ENCODE data around the gene POLRMT. TPM values are rescaled to one million over a fixed set of nuclear protein-coding genes. Genes with fewer than 3 reads are reported as not detected.
A peak's percentile ranks its signal among the peaks of the same experiment; 100 is the strongest.
"Not testable (repeated sequence)": the region's sequence is repeated elsewhere in the genome, so short reads cannot be mapped to it uniquely, and the experiment has no call there.

Gene POLRMT
- total and polyA plus RNA-seq, 4 experiments from 2014 or later, result 31.6 to 103 (median 78.6) TPM

DNA sequence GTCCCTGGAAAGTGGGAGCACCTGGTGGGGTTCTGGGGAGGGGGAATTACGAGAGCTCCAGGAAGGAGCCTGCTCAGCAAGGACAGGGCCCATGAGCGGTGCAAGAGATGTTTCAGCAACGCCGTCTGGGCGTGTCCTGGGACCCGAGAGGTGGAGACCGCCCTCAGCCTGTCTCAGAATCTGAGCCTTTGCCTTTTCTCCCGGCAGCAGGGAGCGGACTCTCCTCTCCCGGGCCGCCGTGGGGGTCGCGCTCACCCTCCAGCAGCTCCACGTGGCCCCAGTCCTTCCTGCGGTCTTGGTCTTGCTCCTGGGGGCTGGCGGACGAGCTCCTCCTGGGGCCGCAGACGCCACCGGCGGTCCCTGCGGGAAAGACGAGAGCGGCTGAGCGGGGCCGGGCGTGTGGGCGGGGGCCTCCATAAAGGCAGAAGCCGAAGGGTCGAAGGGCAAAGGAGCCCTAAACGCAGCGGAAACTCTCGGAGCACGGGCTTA lies 714 bp downstream of the POLRMT start:
- Mint-ChIP-seq H3K27ac (peak overlapping the region; percentile 89 to 98 (median 96)), H3K27me3 (no peaks in the 10 kb centered on the region), H3K4me3 (peak overlapping the region; percentile 90 to 98 (median 96)), H3K36me3 (peaks cover 15 to 27% of the 10 kb centered on the region in 2 donors), H3K4me1 (peaks cover 2 to 50% (median 23%) of the 10 kb centered on the region in 4 donors), H3K9me3 (no peaks in the 10 kb centered on the region)
- ChIA-PET POLR2A (ENCODE audit: partially characterized antibody) (interaction anchor here (1.1 to 4.6 kb wide), 4 partner anchors 22 to 61 kb away, joined by 3 to 54 read pairs (median 12); partner anchors contain the start of genes BSG and RNF126), CTCF (ENCODE audit: partially characterized antibody) (interaction anchor here (1.5 kb wide), 1 partner anchor 48 kb away, joined by 4 read pairs; no protein-coding TSS in a partner anchor)
- Histone ChIP-seq H3K36me3 (ENCODE audit: insufficient read depth, low read length) (peaks cover 7% of the 10 kb centered on the region), H3K9me3 (ENCODE audit: control insufficient read depth in 1 of 2, low read length in 2 of 2) (no peaks in the 10 kb centered on the region), H3K27ac (ENCODE audit: low read depth, low read length) (peak overlapping the region; percentile 71), H3K4me1 (ENCODE audit: insufficient read depth, low read length) (peaks cover 22% of the 10 kb centered on the region), H3K27me3 (ENCODE audit: insufficient read depth, low read length) (no peaks in the 10 kb centered on the region), H3K4me3 (ENCODE audit: low read length in 2 of 2) (peak overlapping the region; percentile 61 to 86)
- peak in 1 of 5 donors; percentile 49 for DNase-seq
- intact Hi-C loops (cut with micrococcal nuclease), result loop anchor here (1.0 to 10.0 kb wide), 6 partner anchors 22 to 165 kb away; partner anchors contain the start of genes BSG and PTBP1

DNA sequence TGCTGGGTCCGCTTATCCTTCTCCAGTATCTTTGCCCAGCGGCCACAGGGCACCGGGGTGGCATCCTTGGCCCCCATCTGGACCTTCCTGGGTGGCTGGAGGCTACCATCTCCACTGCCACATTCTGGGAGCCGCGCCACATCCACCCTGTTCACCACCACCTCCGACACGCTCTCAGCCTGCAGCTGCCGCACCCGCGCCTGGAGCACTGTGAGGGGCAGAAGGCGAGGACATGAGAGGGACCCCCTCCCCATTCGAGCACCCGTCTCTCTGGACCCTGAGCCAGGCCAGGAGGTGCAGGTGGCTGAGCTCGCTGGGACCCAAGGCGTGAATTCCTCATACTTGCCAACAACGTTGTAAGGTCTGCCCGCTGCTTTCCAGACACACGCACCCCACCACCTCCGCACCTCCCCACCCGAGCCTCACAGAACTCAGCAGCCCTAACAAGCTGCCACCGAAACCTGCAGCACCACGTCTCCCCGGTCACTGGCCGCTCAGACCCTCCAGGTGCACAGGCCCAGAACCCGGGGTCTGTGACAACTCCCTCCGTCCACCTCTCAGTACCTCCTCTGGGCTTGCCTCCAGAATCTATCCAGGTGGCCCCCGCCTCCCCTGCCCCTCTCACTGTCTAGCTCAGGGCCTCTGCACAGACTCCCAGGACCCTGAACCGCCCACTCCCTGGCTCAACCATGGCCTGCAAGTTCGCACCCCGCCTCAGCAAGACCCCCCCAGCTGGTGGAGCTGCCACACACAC lies 3.2 kb downstream of the POLRMT start:
- H3K9me3 Mint-ChIP-seq, result no peaks in the 10 kb centered on the region
- peak overlapping the region in 3 of 7 donors; percentile 15 to 55 (median 30) for H3K27ac Mint-ChIP-seq
- Histone ChIP-seq H3K9me3 (ENCODE audit: control insufficient read depth in 1 of 2, low read length in 2 of 2) (no peaks in the 10 kb centered on the region), H3K4me1 (ENCODE audit: insufficient read depth, low read length) (peaks cover 22% of the 10 kb centered on the region), H3K4me3 (ENCODE audit: low read length in 2 of 2) (no peak overlapping the region), H3K27ac (ENCODE audit: low read depth, low read length) (no peak overlapping the region), H3K36me3 (ENCODE audit: insufficient read depth, low read length) (peaks cover 13% of the 10 kb centered on the region), H3K27me3 (ENCODE audit: insufficient read depth, low read length) (no peaks in the 10 kb centered on the region)
- no peak overlapping the region for H3K4me3 Mint-ChIP-seq
- H3K4me1 Mint-ChIP-seq, result peaks cover 4 to 50% (median 21%) of the 10 kb centered on the region in 4 donors
- intact Hi-C loops (cut with micrococcal nuclease), result loop anchor here (10.0 kb wide), 1 partner anchor 115 kb away; no protein-coding TSS in a partner anchor
- H3K27me3 Mint-ChIP-seq, result no peaks in the 10 kb centered on the region
- ChIA-PET POLR2A (ENCODE audit: partially characterized antibody) (interaction anchor here (1.1 to 3.0 kb wide), 3 partner anchors 10 to 19 kb away, joined by 3 to 19 read pairs (median 3); no protein-coding TSS in a partner anchor), CTCF (ENCODE audit: partially characterized antibody) (interaction anchor here (0.6 kb wide), 1 partner anchor 35 kb away, joined by 3 read pairs; no protein-coding TSS in a partner anchor)
- no peak for DNase-seq
- peaks cover 23 to 34% of the 10 kb centered on the region in 2 donors for H3K36me3 Mint-ChIP-seq

DNA sequence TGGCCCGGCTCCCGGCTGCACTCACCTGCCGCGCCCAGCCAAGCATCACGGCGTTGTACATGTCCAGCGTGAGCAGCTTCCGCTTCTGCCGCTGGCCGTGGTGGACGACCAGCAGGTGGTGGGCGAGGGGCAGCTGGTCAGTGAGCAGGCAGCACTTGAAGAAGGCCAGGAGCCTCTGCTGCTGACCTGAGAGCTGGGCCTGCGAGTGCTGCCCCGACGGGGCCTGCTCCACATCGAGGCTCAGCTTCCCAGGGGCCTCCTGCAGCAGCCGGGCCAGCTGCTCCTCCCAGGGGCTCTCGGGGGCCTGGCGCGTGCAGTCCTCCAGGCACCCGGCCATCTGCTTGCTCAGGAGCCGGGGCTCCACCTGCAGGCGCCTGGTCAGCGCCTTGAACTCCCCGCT lies 3.8 kb downstream of the POLRMT start:
- H3K27ac ChIP-seq (ENCODE audit: low read depth, low read length); DNase-seq; H3K4me3 Mint-ChIP-seq; H3K9me3 Mint-ChIP-seq; CTCF ChIA-PET (ENCODE audit: partially characterized antibody); H3K27ac Mint-ChIP-seq; H3K27me3 Mint-ChIP-seq; H3K4me3 ChIP-seq (ENCODE audit: low read length in 2 of 2); intact Hi-C loops (cut with micrococcal nuclease); H3K27me3 ChIP-seq (ENCODE audit: insufficient read depth, low read length); H3K9me3 ChIP-seq (ENCODE audit: control insufficient read depth in 1 of 2, low read length in 2 of 2): not testable (repeated sequence)
- Histone ChIP-seq H3K36me3 (ENCODE audit: insufficient read depth, low read length) (peaks cover 13% of the 10 kb centered on the region), H3K4me1 (ENCODE audit: insufficient read depth, low read length) (peaks cover 22% of the 10 kb centered on the region)
- H3K36me3 Mint-ChIP-seq, result peaks cover 23 to 34% of the 10 kb centered on the region in 2 donors
- peaks cover 4 to 50% (median 21%) of the 10 kb centered on the region in 4 donors for H3K4me1 Mint-ChIP-seq
- POLR2A ChIA-PET (ENCODE audit: partially characterized antibody), result interaction anchor here (1.0 kb wide), 1 partner anchor 31 kb away, joined by 3 read pairs; no protein-coding TSS in a partner anchor

DNA sequence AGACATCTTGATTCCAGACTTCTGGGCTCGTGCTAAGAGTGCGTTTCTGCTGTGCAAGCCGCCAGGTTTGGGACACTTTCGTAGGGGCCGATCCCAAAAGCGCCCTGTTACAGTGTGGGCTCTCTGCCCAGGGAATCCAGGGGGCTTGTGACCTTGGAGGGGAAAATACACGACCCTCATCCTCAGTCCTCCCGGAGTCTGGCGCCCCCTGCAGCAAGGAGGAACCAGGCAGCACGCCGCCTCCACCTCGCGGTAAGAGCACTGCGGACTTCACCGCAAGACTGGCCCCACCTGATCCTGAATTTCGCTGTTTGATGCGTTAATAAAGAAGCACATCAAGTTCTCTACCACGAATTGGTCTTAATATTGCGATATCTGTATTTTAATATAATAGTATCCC lies 5.2 kb downstream of the POLRMT start:
- no peaks in the 10 kb centered on the region for H3K27me3 Mint-ChIP-seq
- peaks cover 30 to 35% of the 10 kb centered on the region in 2 donors for H3K36me3 Mint-ChIP-seq
- H3K27ac Mint-ChIP-seq, result peak overlapping the region in 2 of 7 donors; percentile 45 to 46
- intact Hi-C loops (cut with micrococcal nuclease), result no loop called here
- peaks cover 0 to 1% (median 0%) of the 10 kb centered on the region in 8 donors for H3K9me3 Mint-ChIP-seq
- ChIA-PET POLR2A (ENCODE audit: partially characterized antibody) (interaction anchor here (1.0 kb wide), 1 partner anchor 33 kb away, joined by 3 read pairs; no protein-coding TSS in a partner anchor), CTCF (ENCODE audit: partially characterized antibody) (interaction anchor here (0.7 to 0.9 kb wide), 2 partner anchors 40 to 44 kb away, joined by 3 to 4 read pairs; no protein-coding TSS in a partner anchor)
- no peak overlapping the region for H3K4me3 Mint-ChIP-seq
- peaks cover 16% of the 10 kb centered on the region for H3K36me3 ChIP-seq (ENCODE audit: insufficient read depth, low read length)
- H3K4me1 ChIP-seq (ENCODE audit: insufficient read depth, low read length), result peaks cover 13% of the 10 kb centered on the region
- no peak overlapping the region for H3K4me3 ChIP-seq (ENCODE audit: low read length in 2 of 2)
- no peak for DNase-seq
- H3K27ac ChIP-seq (ENCODE audit: low read depth, low read length), result no peak overlapping the region
- H3K4me1 Mint-ChIP-seq, result peaks cover 2 to 39% (median 15%) of the 10 kb centered on the region in 4 donors
- H3K9me3 ChIP-seq (ENCODE audit: control insufficient read depth in 1 of 2, low read length in 2 of 2), result no peaks in the 10 kb centered on the region
- H3K27me3 ChIP-seq (ENCODE audit: insufficient read depth, low read length), result no peaks in the 10 kb centered on the region

DNA sequence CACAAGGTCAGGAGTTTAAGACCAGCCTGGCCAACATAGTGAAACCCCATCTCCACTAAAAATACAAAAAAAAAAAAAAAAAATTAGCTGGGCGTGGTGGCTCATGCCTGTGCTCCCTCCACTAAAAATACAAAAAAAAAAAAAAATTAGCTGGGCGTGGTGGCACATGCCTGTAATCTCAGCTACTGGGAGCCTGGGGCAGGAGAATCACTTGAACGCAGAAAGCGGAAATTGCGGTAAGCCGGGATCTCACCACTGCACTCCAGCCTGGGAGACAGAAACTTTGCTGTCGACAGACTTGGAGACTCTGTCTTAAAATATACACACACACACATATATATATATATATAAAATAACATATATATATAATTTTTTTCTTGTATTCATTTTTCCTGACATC lies 6.8 kb downstream of the POLRMT start:
- H3K9me3 ChIP-seq (ENCODE audit: control insufficient read depth in 1 of 2, low read length in 2 of 2); DNase-seq; H3K27ac Mint-ChIP-seq; H3K27ac ChIP-seq (ENCODE audit: low read depth, low read length); H3K27me3 Mint-ChIP-seq; H3K4me3 ChIP-seq (ENCODE audit: low read length in 2 of 2); intact Hi-C loops (cut with micrococcal nuclease); H3K27me3 ChIP-seq (ENCODE audit: insufficient read depth, low read length); H3K4me3 Mint-ChIP-seq; H3K4me1 ChIP-seq (ENCODE audit: insufficient read depth, low read length); H3K9me3 Mint-ChIP-seq: not testable (repeated sequence)
- Mint-ChIP-seq H3K36me3 (peaks cover 29 to 30% of the 10 kb centered on the region in 2 donors), H3K4me1 (peaks cover 2 to 27% (median 8%) of the 10 kb centered on the region in 4 donors)
- ChIA-PET POLR2A (ENCODE audit: partially characterized antibody) (interaction anchor here (0.8 to 1.4 kb wide), 3 partner anchors 11 to 37 kb away, joined by 4 to 5 read pairs (median 4); partner anchors contain the start of gene RNF126), CTCF (ENCODE audit: partially characterized antibody) (interaction anchor here (1.5 to 1.7 kb wide), 3 partner anchors 14 to 40 kb away, joined by 5 to 7 read pairs (median 5); no protein-coding TSS in a partner anchor)
- H3K36me3 ChIP-seq (ENCODE audit: insufficient read depth, low read length), result peaks cover 16% of the 10 kb centered on the region

DNA sequence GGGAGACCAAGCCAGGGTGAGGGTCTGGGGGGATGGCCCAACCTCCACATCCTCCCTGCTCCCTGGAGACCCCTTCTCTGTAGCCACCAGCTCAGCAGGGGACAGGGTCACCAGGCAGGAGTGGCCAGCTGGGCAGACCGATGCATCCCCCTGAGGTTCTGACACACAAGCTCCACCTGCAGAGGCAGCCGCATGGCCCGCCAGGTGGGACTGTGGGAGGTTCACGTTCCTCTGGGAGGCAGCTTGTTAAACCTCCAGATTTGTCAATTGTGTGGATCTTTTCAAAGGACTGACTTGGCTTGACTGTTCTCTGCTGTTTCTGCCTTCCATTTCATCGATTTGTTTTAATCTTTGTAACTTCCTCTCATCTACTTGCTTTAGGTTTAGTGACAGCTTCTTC lies 8.1 kb downstream of the POLRMT start:
- Mint-ChIP-seq H3K9me3 (peaks cover 0 to 1% (median 0%) of the 10 kb centered on the region in 8 donors), H3K27ac (peak overlapping the region in 1 of 7 donors; percentile 71), H3K4me3 (no peak overlapping the region), H3K27me3 (no peaks in the 10 kb centered on the region), H3K4me1 (peaks cover 2 to 15% (median 8%) of the 10 kb centered on the region in 4 donors), H3K36me3 (peaks cover 26% of the 10 kb centered on the region in 2 donors)
- Histone ChIP-seq H3K4me1 (ENCODE audit: insufficient read depth, low read length) (no peaks in the 10 kb centered on the region), H3K27ac (ENCODE audit: low read depth, low read length) (no peak overlapping the region), H3K27me3 (ENCODE audit: insufficient read depth, low read length) (no peaks in the 10 kb centered on the region), H3K4me3 (ENCODE audit: low read length in 2 of 2) (no peak overlapping the region), H3K36me3 (ENCODE audit: insufficient read depth, low read length) (peaks cover 9% of the 10 kb centered on the region), H3K9me3 (ENCODE audit: control insufficient read depth in 1 of 2, low read length in 2 of 2) (no peaks in the 10 kb centered on the region)
- intact Hi-C loops (cut with micrococcal nuclease), result no loop called here
- CTCF ChIA-PET (ENCODE audit: partially characterized antibody), result interaction anchor here (1.6 to 1.7 kb wide), 2 partner anchors 12 to 39 kb away, joined by 5 read pairs; no protein-coding TSS in a partner anchor
- POLR2A ChIA-PET (ENCODE audit: partially characterized antibody), result interaction anchor here (0.7 to 1.1 kb wide), 2 partner anchors 9 to 14 kb away, joined by 3 to 4 read pairs; no protein-coding TSS in a partner anchor
- DNase-seq, result no peak
